ENCODE measurements around the gene SLCO3A1.
"Not testable (repeated sequence)": the region's sequence is repeated elsewhere in the genome, so short reads cannot be mapped to it uniquely, and the experiment has no call there.

The SLCO3A1 gene

GRCh38 chr15:92035551-92035950 is 182.0 kb downstream of the SLCO3A1 start:
- DNase-seq (ENCODE audit: low read depth in 2 of 2) = no peak

GRCh38 chr15:92035961-92036360 is 182.5 kb downstream of the SLCO3A1 start:
- DNase-seq (ENCODE audit: low read depth in 2 of 2) = no peak

GRCh38 chr15:92037491-92037890 is 184.0 kb downstream of the SLCO3A1 start:
- DNase-seq (ENCODE audit: low read depth in 2 of 2) = no peak

GRCh38 chr15:92040350-92040749 is 186.8 kb downstream of the SLCO3A1 start:
- no peak for DNase-seq (ENCODE audit: low read depth in 2 of 2)

- DNase-seq (ENCODE audit: low read depth in 2 of 2) = no peak
Measured at GRCh38 chr15:92041371-92041770, 187.9 kb downstream of the SLCO3A1 start.

GRCh38 chr15:92043283-92043682 is 189.8 kb downstream of the SLCO3A1 start:
- DNase-seq (ENCODE audit: low read depth in 2 of 2) = no peak

- DNase-seq (ENCODE audit: low read depth in 2 of 2) = no peak
Measured at GRCh38 chr15:92044203-92044909, 190.8 kb downstream of the SLCO3A1 start.

GRCh38 chr15:92047900-92048299 is 194.4 kb downstream of the SLCO3A1 start:
- DNase-seq (ENCODE audit: low read depth in 2 of 2) = no peak

- DNase-seq (ENCODE audit: low read depth in 2 of 2) = no peak
Measured at GRCh38 chr15:92048739-92049138, 195.2 kb downstream of the SLCO3A1 start.

GRCh38 chr15:92049290-92049989 is 195.9 kb downstream of the SLCO3A1 start:
- DNase-seq (ENCODE audit: low read depth in 2 of 2) = no peak

GRCh38 chr15:92050220-92050898 is 196.9 kb downstream of the SLCO3A1 start:
- no peak for DNase-seq (ENCODE audit: low read depth in 2 of 2)

GRCh38 chr15:92051716-92052115 is 198.2 kb downstream of the SLCO3A1 start:
- DNase-seq (ENCODE audit: low read depth in 2 of 2) = no peak

- DNase-seq (ENCODE audit: low read depth in 2 of 2) = no peak
Measured at GRCh38 chr15:92053753-92054316, 200.3 kb downstream of the SLCO3A1 start.

- no peak for DNase-seq (ENCODE audit: low read depth in 2 of 2)
Measured at GRCh38 chr15:92056875-92057274, 203.4 kb downstream of the SLCO3A1 start.

GRCh38 chr15:92059036-92059970 is 205.8 kb downstream of the SLCO3A1 start:
- no peak for DNase-seq (ENCODE audit: low read depth in 2 of 2)

GRCh38 chr15:92059971-92060311 is 206.4 kb downstream of the SLCO3A1 start:
- DNase-seq (ENCODE audit: low read depth in 2 of 2) = not testable (repeated sequence)

- DNase-seq (ENCODE audit: low read depth in 2 of 2) = no peak
Measured at GRCh38 chr15:92061511-92062195, 208.1 kb downstream of the SLCO3A1 start.

- no peak for DNase-seq (ENCODE audit: low read depth in 2 of 2)
Measured at GRCh38 chr15:92062505-92062904, 209.0 kb downstream of the SLCO3A1 start.

GRCh38 chr15:92068121-92068520 is 214.6 kb downstream of the SLCO3A1 start:
- no peak for DNase-seq (ENCODE audit: low read depth in 2 of 2)

- peak in 1 of 2 donors; percentile 38 for DNase-seq (ENCODE audit: low read depth in 2 of 2)
Measured at GRCh38 chr15:92069308-92070250, 216.1 kb downstream of the SLCO3A1 start.
